ENCODE results near the gene GNGT2. TPM values are rescaled to one million over a fixed set of nuclear protein-coding genes. Genes with fewer than 3 reads are reported as not detected.

Gene GNGT2
- total RNA-seq, 1 donor from 2014 or later: 1.8 TPM

GRCh38 chr17:49213399-49213798, 3.0 kb upstream of the GNGT2 start:
- DNase-seq (ENCODE audit: low read depth): no peak
- no peak for TF ChIP-seq CTCF (conservative IDR thresholded peaks at IDR 0.05; ENCODE audit: low read depth, low read length)
- H3K4me3 ChIP-seq (ENCODE audit: low read depth, low read length): no peak overlapping the region

DNA sequence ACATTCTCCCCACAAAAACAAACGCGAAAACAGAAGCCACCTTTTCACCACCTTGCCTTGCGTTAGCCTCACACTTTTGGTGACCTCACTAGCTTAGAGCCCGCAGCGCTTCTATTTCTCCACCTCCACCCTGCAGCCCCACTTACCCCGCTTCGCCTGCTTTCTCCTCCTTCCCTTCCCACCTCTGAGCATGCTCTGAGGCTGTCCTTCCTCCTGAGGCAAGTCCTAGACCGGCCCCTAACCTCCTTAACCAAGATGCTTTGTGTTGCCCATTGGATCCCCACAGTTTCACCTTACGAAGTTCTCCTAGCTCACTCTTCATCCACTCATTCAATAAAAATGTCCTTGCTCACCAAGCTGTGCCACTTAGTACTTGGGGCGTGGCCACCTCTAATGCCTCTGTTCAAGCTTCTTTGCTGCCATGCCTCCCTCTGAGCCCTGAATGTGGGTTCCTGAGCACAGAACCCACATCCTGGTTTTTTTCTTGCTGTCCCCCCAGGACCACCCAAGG, 1.3 kb downstream of the GNGT2 start:
- TF ChIP-seq CTCF (conservative IDR thresholded peaks at IDR 0.05; ENCODE audit: low read depth, low read length): no peak
- no peak overlapping the region for H3K4me3 ChIP-seq (ENCODE audit: low read depth, low read length)
- DNase-seq (ENCODE audit: low read depth): no peak

DNA sequence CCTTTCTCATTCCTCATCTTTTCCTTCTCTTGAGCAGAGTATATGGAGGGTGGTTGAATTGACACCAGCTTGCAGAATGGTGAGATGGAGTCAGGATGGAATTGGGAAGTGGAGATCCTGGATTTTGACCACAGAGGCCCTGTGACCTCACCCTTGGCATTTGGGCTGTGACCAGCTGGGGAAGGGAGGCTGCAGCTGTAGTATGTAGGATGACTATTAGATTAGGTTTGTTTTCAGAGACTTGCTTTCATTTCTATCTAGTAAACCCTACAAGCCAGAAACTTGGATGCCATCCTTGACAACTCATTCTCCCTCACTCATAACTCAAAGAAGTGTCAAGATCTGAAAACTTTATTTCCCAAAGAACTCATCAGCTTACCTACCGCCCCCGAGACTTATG, 5.9 kb downstream of the GNGT2 start:
- no peak overlapping the region for H3K4me3 ChIP-seq (ENCODE audit: low read depth, low read length)
- no peak for DNase-seq (ENCODE audit: low read depth)
- no peak for TF ChIP-seq CTCF (conservative IDR thresholded peaks at IDR 0.05; ENCODE audit: low read depth, low read length)

- no peak for TF ChIP-seq CTCF (conservative IDR thresholded peaks at IDR 0.05; ENCODE audit: low read depth, low read length)
- DNase-seq (ENCODE audit: low read depth): no peak
- no peak overlapping the region for H3K4me3 ChIP-seq (ENCODE audit: low read depth, low read length)
Observed at GRCh38 chr17:49203796-49204195, 6.6 kb downstream of the GNGT2 start.

- TF ChIP-seq CTCF (conservative IDR thresholded peaks at IDR 0.05; ENCODE audit: low read depth, low read length): no peak
- DNase-seq (ENCODE audit: low read depth): no peak
- H3K4me3 ChIP-seq (ENCODE audit: low read depth, low read length): no peak overlapping the region
Observed at GRCh38 chr17:49201481-49201927, 8.9 kb downstream of the GNGT2 start.

GRCh38 chr17:49200423-49201083, 9.8 kb downstream of the GNGT2 start:
- H3K4me3 ChIP-seq (ENCODE audit: low read depth, low read length): no peak overlapping the region
- no peak for DNase-seq (ENCODE audit: low read depth)
- TF ChIP-seq CTCF (conservative IDR thresholded peaks at IDR 0.05; ENCODE audit: low read depth, low read length): no peak

DNA sequence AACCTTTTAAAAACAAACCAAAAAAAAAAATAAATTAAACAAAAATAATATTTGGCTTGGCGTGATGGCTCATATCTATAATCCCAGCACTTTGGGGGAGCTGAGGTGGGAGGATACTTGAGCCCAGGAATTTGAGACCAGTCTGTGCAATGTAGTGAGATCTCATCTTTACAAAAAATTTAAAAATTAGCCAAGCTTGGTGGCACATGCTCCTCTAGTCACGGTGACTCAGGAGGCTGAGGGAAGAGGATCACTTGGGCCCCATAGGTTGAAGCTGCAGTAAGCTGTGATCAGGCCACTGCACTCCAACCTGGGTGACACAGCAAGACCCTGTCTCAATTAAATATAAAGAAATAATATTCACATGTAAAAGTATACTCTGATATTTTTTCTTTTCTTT, 12.2 kb downstream of the GNGT2 start:
- no peak for DNase-seq (ENCODE audit: low read depth)
- H3K4me3 ChIP-seq (ENCODE audit: low read depth, low read length): no peak overlapping the region
- TF ChIP-seq CTCF (conservative IDR thresholded peaks at IDR 0.05; ENCODE audit: low read depth, low read length): no peak

Measured in epithelial cell of proximal tubule (primary cell).